Thymus (tissue), 11 donors: Measurements from ENCODE around the gene FMN1. TPM values are rescaled to one million over a fixed set of nuclear protein-coding genes. Genes with fewer than 3 reads are reported as not detected.

Source experiments
- DNase-seq, 9 donors: peaks; one replicate each; pipeline ENCODE4 v3.0.0-alpha.2; 2013; ENCODE audit warnings: low spot score in 9 of 9, low read depth in 6 of 9, missing footprints in 1 of 9
- H3K27ac ChIP-seq, 2 donors: one replicate each; pipeline ENCODE4 v1.5.1; 2013; ENCODE audit warnings: control low read depth in 1 of 2, low read depth in 1 of 2, low read length in 1 of 2, mild to moderate bottlenecking in 1 of 2, moderate library complexity in 1 of 2
- H3K27me3 ChIP-seq, 2 donors: one replicate each; pipeline ENCODE4 v1.5.1; 2013; ENCODE audit warnings: low read length in 1 of 2; ENCODE audit not compliant: control insufficient read depth in 2 of 2, insufficient read depth in 1 of 2
- H3K36me3 ChIP-seq, 2 donors: one replicate each; pipeline ENCODE4 v1.5.1; 2013; ENCODE audit warnings: low read length in 1 of 2, mild to moderate bottlenecking in 1 of 2, moderate library complexity in 1 of 2; ENCODE audit not compliant: control insufficient read depth in 2 of 2, insufficient read depth in 2 of 2
- H3K4me1 ChIP-seq, 2 donors: one replicate each; pipeline ENCODE4 v1.5.1; 2013; ENCODE audit warnings: low read length in 2 of 2; ENCODE audit not compliant: control insufficient read depth in 2 of 2, insufficient read depth in 2 of 2
- H3K4me3 ChIP-seq, 2 donors: one replicate each; pipeline ENCODE4 v1.5.1; 2013; ENCODE audit warnings: low read length in 2 of 2, control low read depth in 1 of 2, mild to moderate bottlenecking in 1 of 2
- H3K9me3 ChIP-seq, 2 donors: one replicate each; pipeline ENCODE4 v1.5.1; 2013; ENCODE audit warnings: low read length in 1 of 2, mild to moderate bottlenecking in 1 of 2; ENCODE audit not compliant: control insufficient read depth in 2 of 2, insufficient read depth in 1 of 2
- WGBS: extraction: QIAGEN DNeasy Blood & Tissue Kit; methylation state at CpG from one replicate; pipeline ENCODE4 v1.1.7; 2013; 5-methylcytosine and 5-hydroxymethylcytosine counted together
- polyA plus RNA-seq: library from polyadenylated mRNA; stranded (reverse); fragments of 200-250 nt; gene quantifications from one replicate; pipeline ENCODE4 v1.2.3, GENCODE V29; 2013
- total RNA-seq: library from RNA; stranded (reverse); fragments of 120-200 nt; gene quantifications from one replicate; pipeline ENCODE4 v1.2.4, GENCODE V29; 2013
- donor health status: healthy.

FMN1 gene
- total and polyA plus RNA-seq, 2 donors: 2.6 to 24.8 TPM

- DNase-seq: no peak
- H3K27ac ChIP-seq: no peak overlapping the region
- H3K9me3 ChIP-seq: no peaks in the 10 kb centered on the region
- H3K4me3 ChIP-seq: no peak overlapping the region
- no peaks in the 10 kb centered on the region for H3K36me3 ChIP-seq
- H3K27me3 ChIP-seq: no peaks in the 10 kb centered on the region
- peaks cover 0 to 2% of the 10 kb centered on the region in 2 donors for H3K4me1 ChIP-seq
- 79% methylated on average over 5 of the region's 5 CpGs for WGBS
These were observed 143.0 kb downstream of the FMN1 start for GRCh38 chr15:33051528-33051927.

GRCh38 chr15:33048255-33048654, 146.3 kb downstream of the FMN1 start:
- WGBS: 92% methylated on average over 2 of the region's 2 CpGs
- Histone ChIP-seq H3K4me3 (no peak overlapping the region), H3K27me3 (no peaks in the 10 kb centered on the region), H3K36me3 (no peaks in the 10 kb centered on the region), H3K9me3 (peaks cover 2 to 20% of the 10 kb centered on the region in 2 donors), H3K27ac (no peak overlapping the region), H3K4me1 (no peaks in the 10 kb centered on the region)
- no peak for DNase-seq

DNA sequence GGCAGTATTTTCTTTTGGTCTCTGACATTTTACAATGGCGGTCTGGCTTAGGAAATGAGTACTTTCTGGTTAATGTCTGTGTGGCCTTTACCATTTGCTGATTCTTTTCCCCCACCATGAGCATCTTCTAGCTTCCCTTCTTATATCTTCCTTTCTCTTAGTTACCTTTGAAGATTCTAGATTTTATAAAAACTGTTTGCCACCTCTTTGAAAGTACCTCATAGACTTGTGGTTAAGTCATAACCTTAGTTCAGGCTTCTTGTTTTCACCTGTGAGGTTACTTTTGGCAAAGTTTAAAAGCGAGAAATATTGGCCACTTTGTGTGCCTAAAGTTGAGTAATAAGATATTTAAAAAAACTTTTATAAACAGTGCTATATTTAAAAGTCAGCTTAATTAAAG, 147.4 kb downstream of the FMN1 start:
- Histone ChIP-seq H3K27ac (no peak overlapping the region), H3K36me3 (no peaks in the 10 kb centered on the region), H3K9me3 (peaks cover 2 to 20% of the 10 kb centered on the region in 2 donors), H3K27me3 (no peaks in the 10 kb centered on the region), H3K4me1 (no peaks in the 10 kb centered on the region), H3K4me3 (no peak overlapping the region)
- DNase-seq: no peak
- 90% methylated on average over 2 of the region's 2 CpGs for WGBS

DNA sequence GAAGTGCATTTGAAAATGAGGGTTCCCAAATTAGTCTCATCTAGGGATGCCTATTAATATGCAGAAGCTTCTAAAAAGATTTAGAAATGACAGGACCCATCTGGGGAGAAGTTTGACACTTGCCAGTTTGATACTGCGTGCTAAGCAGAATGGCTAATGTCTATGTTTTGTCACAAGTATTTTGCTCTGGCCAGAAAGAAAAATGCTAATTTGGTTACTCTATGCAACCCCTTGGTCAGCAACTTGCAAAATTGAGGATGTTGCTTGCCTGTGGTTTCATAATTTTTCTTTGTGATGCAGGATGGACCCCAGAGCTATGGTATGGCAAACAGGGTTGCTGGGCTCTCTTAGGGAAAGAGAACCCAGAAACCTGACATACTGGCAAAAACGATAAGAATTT, 148.2 kb downstream of the FMN1 start:
- no peak overlapping the region for H3K27ac ChIP-seq
- no peaks in the 10 kb centered on the region for H3K4me1 ChIP-seq
- peaks cover 2 to 20% of the 10 kb centered on the region in 2 donors for H3K9me3 ChIP-seq
- H3K27me3 ChIP-seq: no peaks in the 10 kb centered on the region
- WGBS: 95% methylated on average over 2 of the region's 2 CpGs
- H3K4me3 ChIP-seq: no peak overlapping the region
- no peaks in the 10 kb centered on the region for H3K36me3 ChIP-seq
- no peak for DNase-seq

GRCh38 chr15:33045066-33045810, 149.3 kb downstream of the FMN1 start:
- H3K4me3 ChIP-seq: no peak overlapping the region
- WGBS: 87% methylated on average over 8 of the region's 8 CpGs
- no peak overlapping the region for H3K27ac ChIP-seq
- H3K36me3 ChIP-seq: no peaks in the 10 kb centered on the region
- no peaks in the 10 kb centered on the region for H3K27me3 ChIP-seq
- H3K9me3 ChIP-seq: peaks cover 2 to 20% of the 10 kb centered on the region in 2 donors
- no peaks in the 10 kb centered on the region for H3K4me1 ChIP-seq
- no peak for DNase-seq

GRCh38 chr15:33044598-33044997, 149.9 kb downstream of the FMN1 start:
- Histone ChIP-seq H3K4me1 (no peaks in the 10 kb centered on the region), H3K4me3 (no peak overlapping the region), H3K27me3 (no peaks in the 10 kb centered on the region), H3K9me3 (peaks cover 2 to 20% of the 10 kb centered on the region in 2 donors), H3K27ac (no peak overlapping the region), H3K36me3 (no peaks in the 10 kb centered on the region)
- WGBS: 88% methylated on average over 1 of the region's 1 CpG
- DNase-seq: no peak

- H3K4me3 ChIP-seq: no peak overlapping the region
- no peaks in the 10 kb centered on the region for H3K36me3 ChIP-seq
- 86% methylated on average over 4 of the region's 4 CpGs for WGBS
- H3K27ac ChIP-seq: no peak overlapping the region
- H3K4me1 ChIP-seq: no peaks in the 10 kb centered on the region
- H3K9me3 ChIP-seq: peaks cover 2 to 20% of the 10 kb centered on the region in 2 donors
- DNase-seq: no peak
- H3K27me3 ChIP-seq: no peaks in the 10 kb centered on the region
These were observed 150.9 kb downstream of the FMN1 start for GRCh38 chr15:33043636-33044035.

DNA sequence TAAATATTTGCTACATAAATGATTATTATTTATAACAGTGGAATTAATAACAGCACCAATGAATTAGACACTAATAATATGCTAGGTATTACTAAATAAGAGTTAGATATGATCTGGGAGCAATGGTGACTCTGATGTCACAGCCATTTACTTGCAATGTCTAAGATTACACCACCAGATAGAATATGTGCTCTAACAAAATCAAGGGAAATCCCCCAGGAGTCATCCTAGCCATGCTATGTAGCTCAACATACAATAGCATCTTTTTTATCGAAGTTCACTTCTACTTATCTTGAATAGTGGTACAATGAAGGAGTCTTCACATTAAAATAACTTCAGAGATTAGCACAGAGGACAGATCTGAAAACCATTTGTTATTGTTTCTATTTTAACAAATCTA, 154.0 kb downstream of the FMN1 start:
- no peaks in the 10 kb centered on the region for H3K27me3 ChIP-seq
- no peak overlapping the region for H3K4me3 ChIP-seq
- no peaks in the 10 kb centered on the region for H3K4me1 ChIP-seq
- no peak overlapping the region for H3K27ac ChIP-seq
- DNase-seq: no peak
- peaks cover 2 to 20% of the 10 kb centered on the region in 2 donors for H3K9me3 ChIP-seq
- WGBS: 95% methylated on average over 1 of the region's 1 CpG
- H3K36me3 ChIP-seq: no peaks in the 10 kb centered on the region

DNA sequence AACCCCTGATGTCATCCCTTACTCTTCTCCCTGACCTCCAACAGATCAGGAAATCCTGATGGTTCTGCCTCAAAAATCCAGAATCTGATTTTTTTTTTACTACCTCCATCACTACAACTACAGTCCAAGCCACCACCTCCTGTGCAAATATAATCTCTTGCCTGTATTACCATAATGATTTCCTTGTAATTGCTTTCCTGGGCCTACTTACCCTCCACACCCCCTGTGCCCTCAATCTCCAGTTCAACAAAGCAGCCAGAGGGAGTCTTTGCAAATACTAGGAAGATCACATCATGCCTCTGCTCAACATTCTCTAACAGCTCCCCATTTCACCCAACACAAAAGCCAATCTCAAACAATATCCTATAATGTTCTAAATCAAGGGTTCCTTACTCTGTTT, 159.9 kb downstream of the FMN1 start:
- DNase-seq: no peak
- Histone ChIP-seq H3K27me3 (no peaks in the 10 kb centered on the region), H3K36me3 (no peaks in the 10 kb centered on the region), H3K4me1 (peaks cover 6 to 9% of the 10 kb centered on the region in 2 donors), H3K9me3 (no peaks in the 10 kb centered on the region), H3K27ac (no peak overlapping the region), H3K4me3 (no peak overlapping the region)
